IMR-90 (cell line): ENCODE results near the gene METTL2B. TPM values are rescaled to one million over a fixed set of nuclear protein-coding genes. Genes with fewer than 3 reads are reported as not detected.
"Not testable (repeated sequence)": the region's sequence is repeated elsewhere in the genome, so short reads cannot be mapped to it uniquely, and the experiment has no call there.

ENCODE experiments used
- ATAC-seq: fragments of 200-7000 bp; cut with Tn5 transposase; 2 replicates; pipeline ENCODE4 v1.9.1; 2020; ENCODE audit warnings: low read depth, mild to moderate bottlenecking, moderate library complexity
- BruUV-seq: library from RNA; stranded (reverse); fragments of 400-500 nt; replicated peaks from 2 replicates; lab custom pipeline; 2021; lab: Mats Ljungman, UMichigan
- CTCF ChIA-PET: fragments of 300-600 bp; formaldehyde crosslinking; extraction: SDS; loops from one replicate; lab custom pipeline; 2021; ENCODE audit warnings: antibody characterized with exemption; lab: Yijun Ruan, JAX
- POLR2A ChIA-PET: fragments of 300-600 bp; sonication (Branson Sonifier 250); formaldehyde crosslinking; loops from one replicate; lab custom pipeline; 2022; ENCODE audit warnings: antibody characterized with exemption; ENCODE audit not compliant: unreplicated experiment; lab: Charles Lee
- DNase-seq: peaks from one replicate; pipeline ENCODE4 v3.0.0; 2013
- H2AFZ ChIP-seq: replicated peaks from 2 replicates; pipeline ENCODE3; 2013; ENCODE audit warnings: low read length, mild to moderate bottlenecking; ENCODE audit not compliant: poor library complexity
- H2AK5ac ChIP-seq: 2 replicates; pipeline ENCODE4 v1.6.1; 2013; ENCODE audit warnings: low read depth, low read length, inconsistent platforms
- H2AK9ac ChIP-seq: replicated peaks from 2 replicates; pipeline ENCODE3; 2013; ENCODE audit warnings: mild to moderate bottlenecking, low read depth, low read length, moderate library complexity; ENCODE audit not compliant: poor library complexity
- H2BK120ac ChIP-seq: 2 replicates; pipeline ENCODE4 v1.6.1; 2013; ENCODE audit warnings: low read depth, low read length, inconsistent platforms
- H2BK15ac ChIP-seq: 3 replicates; pipeline ENCODE4 v1.6.1; 2013; ENCODE audit warnings: low read depth, low read length, inconsistent platforms
- H2BK20ac ChIP-seq: 2 replicates; pipeline ENCODE4 v1.6.1; 2013; ENCODE audit warnings: low read depth, mild to moderate bottlenecking, inconsistent platforms, low read length, moderate library complexity
- H2BK5ac ChIP-seq: 2 replicates; pipeline ENCODE4 v1.6.1; 2013; ENCODE audit warnings: mild to moderate bottlenecking, low read depth, low read length, inconsistent platforms; ENCODE audit not compliant: poor library complexity, severe bottlenecking
- H3K14ac ChIP-seq: replicated peaks from 2 replicates; pipeline ENCODE4 v1.6.1; 2013; ENCODE audit warnings: low read depth, low read length, inconsistent platforms
- H3K18ac ChIP-seq: 2 replicates; pipeline ENCODE4 v1.6.1; 2013; ENCODE audit warnings: low read depth, low read length, control low read depth
- H3K23ac ChIP-seq: 2 replicates; pipeline ENCODE4 v1.6.1; 2013; ENCODE audit warnings: low read depth, low read length, inconsistent platforms
- H3K27ac ChIP-seq: 2 replicates; pipeline ENCODE4 v1.5.1; 2013; ENCODE audit warnings: mild to moderate bottlenecking, control low read depth, low read length; ENCODE audit not compliant: insufficient read depth
- H3K27me3 ChIP-seq: 2 replicates; pipeline ENCODE4 v1.6.1; 2013; ENCODE audit warnings: low read length; ENCODE audit not compliant: control insufficient read depth, insufficient read depth
- H3K36me3 ChIP-seq: 2 replicates; pipeline ENCODE4 v1.6.1; 2013; ENCODE audit warnings: low read length, mixed read lengths; ENCODE audit not compliant: control insufficient read depth, insufficient read depth
- H3K4ac ChIP-seq: 2 replicates; pipeline ENCODE4 v1.6.1; 2013; ENCODE audit warnings: low read depth, low read length, inconsistent platforms
- H3K4me1 ChIP-seq: 2 replicates; pipeline ENCODE4 v1.6.1; 2013; ENCODE audit warnings: low read length, mixed read lengths; ENCODE audit not compliant: control insufficient read depth, insufficient read depth
- H3K4me2 ChIP-seq: 2 replicates; pipeline ENCODE4 v1.6.1; 2013; ENCODE audit warnings: low read depth, mild to moderate bottlenecking, control low read depth, low read length, moderate library complexity
- H3K4me3 ChIP-seq: 2 replicates; pipeline ENCODE4 v1.5.1; 2013; ENCODE audit warnings: low read depth, mild to moderate bottlenecking, control low read depth, low read length, moderate library complexity; ENCODE audit not compliant: insufficient read depth
- H3K56ac ChIP-seq: 2 replicates; pipeline ENCODE4 v1.6.1; 2013; ENCODE audit warnings: low read length, inconsistent platforms; ENCODE audit not compliant: insufficient read depth; ENCODE audit errors: extremely low read depth
- H3K79me1 ChIP-seq, 2 experiments: 2 replicates each; pipeline ENCODE4 v1.6.1; 2013; ENCODE audit warnings: low read length in 2 of 2, inconsistent platforms in 1 of 2, low read depth in 1 of 2
- H3K9ac ChIP-seq: 2 replicates; pipeline ENCODE4 v1.6.1; 2013; ENCODE audit warnings: low read depth, low read length, control low read depth
- H3K9me1 ChIP-seq: 2 replicates; pipeline ENCODE4 v1.6.1; 2013; ENCODE audit warnings: low read length, inconsistent platforms; ENCODE audit not compliant: insufficient read depth
- H3K9me3 ChIP-seq: 2 replicates; pipeline ENCODE4 v1.6.1; 2013; ENCODE audit warnings: low read length; ENCODE audit not compliant: control insufficient read depth, insufficient read depth
- H4K20me1 ChIP-seq: 2 replicates; pipeline ENCODE4 v1.6.1; 2013; ENCODE audit warnings: low read length, inconsistent platforms; ENCODE audit not compliant: insufficient read depth
- H4K5ac ChIP-seq: 2 replicates; pipeline ENCODE4 v1.6.1; 2013; ENCODE audit warnings: mild to moderate bottlenecking, low read depth, low read length, control low read depth
- H4K8ac ChIP-seq, 2 experiments: 2 replicates each; pipeline ENCODE4 v1.6.1; 2013; ENCODE audit warnings: low read depth in 2 of 2, low read length in 2 of 2, control low read depth in 1 of 2, inconsistent platforms in 1 of 2
- H4K91ac ChIP-seq: 2 replicates; pipeline ENCODE4 v1.6.1; 2013; ENCODE audit warnings: low read depth, low read length, inconsistent platforms; ENCODE audit not compliant: insufficient read depth
- WGBS, 2 experiments: methylation state at CpG; one replicate each; pipeline versions ENCODE4 v1.1.5 to v1.1.7; 2013; ENCODE audit warnings: missing lambda C conversion rate in 2 of 2; ENCODE audit not compliant: insufficient read length in 1 of 2; ENCODE audit errors: extremely low coverage in 2 of 2; 5-methylcytosine and 5-hydroxymethylcytosine counted together
- dilution Hi-C: fragments of 300-500 bp; cut with HindIII; formaldehyde crosslinking; loops from one replicate; pipeline ENCODE4 v1.14.3; 2018; ENCODE audit warnings: low sequenced_read_pairs; ENCODE audit not compliant: unreplicated experiment
- in situ Hi-C: fragments of 300-500 bp; cut with MboI; formaldehyde crosslinking; loops from 3 replicates; pipeline ENCODE4 v1.14.3; 2019; ENCODE audit warnings: low sequenced_read_pairs, inconsistent platforms, mixed read lengths
- intact Hi-C: fragments of 100-400 bp; cut with micrococcal nuclease; formaldehyde crosslinking; loops from 2 replicates; pipeline ENCODE4 v1.10.0; 2022
- polyA plus RNA-seq, 3 experiments: library from polyadenylated mRNA; depleted of rRNA; stranded (reverse); fragments of >200 nt; gene quantifications; 2 replicates each; pipeline ENCODE4 v1.2.3, GENCODE V29; 2012; ENCODE audit warnings: low replicate concordance in 1 of 3
- total RNA-seq: library from RNA; depleted of rRNA; stranded (reverse); fragments of >200 nt; gene quantifications from 2 replicates; pipeline ENCODE4 v1.2.3, GENCODE V29; 2012

Gene METTL2B
- total and polyA plus RNA-seq, 2 of the 4 experiments (the other 2 are of a cell fraction) = 18.0 to 34.2 TPM

- dilution Hi-C loops = not testable (repeated sequence)
Measured at GRCh38 chr7:128506819-128507218, 30.3 kb downstream of the METTL2B start.

GRCh38 chr7:128507321-128507993 is 30.9 kb downstream of the METTL2B start:
- H2BK20ac ChIP-seq, H3K56ac ChIP-seq, H2AK5ac ChIP-seq, DNase-seq, H2BK5ac ChIP-seq, H3K18ac ChIP-seq, H2BK15ac ChIP-seq, ATAC-seq, H2BK120ac ChIP-seq, H4K20me1 ChIP-seq, H3K27ac ChIP-seq, H3K9ac ChIP-seq, H3K4me2 ChIP-seq, H3K9me3 ChIP-seq, H3K4ac ChIP-seq, CTCF ChIA-PET, H2AK9ac ChIP-seq, H3K4me1 ChIP-seq, H4K5ac ChIP-seq, H3K14ac ChIP-seq, H4K91ac ChIP-seq, H2AFZ ChIP-seq, BruUV-seq, dilution Hi-C loops, H3K36me3 ChIP-seq, in situ Hi-C loops, H3K27me3 ChIP-seq, H3K4me3 ChIP-seq, intact Hi-C loops, H3K23ac ChIP-seq, H4K8ac ChIP-seq, H3K9me1 ChIP-seq, H3K79me1 ChIP-seq, POLR2A ChIA-PET: not testable (repeated sequence)
- WGBS, 2 experiments = no CpG with 5 or more reads among the region's 5 CpGs

More at GRCh38 chr7:128506819-128507218, 30.3 kb downstream of the METTL2B start:
- H3K4me1 ChIP-seq, H3K14ac ChIP-seq, H3K9ac ChIP-seq, H3K4ac ChIP-seq, H3K23ac ChIP-seq, H4K20me1 ChIP-seq, H3K56ac ChIP-seq, H3K18ac ChIP-seq, DNase-seq, POLR2A ChIA-PET, H2BK15ac ChIP-seq, H4K8ac ChIP-seq, H2BK20ac ChIP-seq, H2AK5ac ChIP-seq, intact Hi-C loops, H3K4me3 ChIP-seq, H2BK120ac ChIP-seq, H2AFZ ChIP-seq, H3K4me2 ChIP-seq, ATAC-seq, H3K9me3 ChIP-seq, H2AK9ac ChIP-seq, H4K91ac ChIP-seq, H2BK5ac ChIP-seq, H3K79me1 ChIP-seq, BruUV-seq, CTCF ChIA-PET, H4K5ac ChIP-seq, H3K27me3 ChIP-seq, H3K36me3 ChIP-seq, H3K27ac ChIP-seq, in situ Hi-C loops, H3K9me1 ChIP-seq: not testable (repeated sequence)
- WGBS, 2 experiments = no CpG with 5 or more reads among the region's 3 CpGs
